Activated naive CD8-positive, alpha-beta T cell treated with anti-CD3 and anti-CD28 coated beads, Interleukin-2, amount 50 U/mL, for 16 hours (primary cell): ENCODE measurements around the gene GGT5.
"Not testable (repeated sequence)": the region's sequence is repeated elsewhere in the genome, so short reads cannot be mapped to it uniquely, and the experiment has no call there.

Experiments
- DNase-seq: peaks from one replicate; pipeline ENCODE4 v3.0.0-alpha.2; 2020; ENCODE audit warnings: low read depth, low spot score

GGT5 gene, protein sequence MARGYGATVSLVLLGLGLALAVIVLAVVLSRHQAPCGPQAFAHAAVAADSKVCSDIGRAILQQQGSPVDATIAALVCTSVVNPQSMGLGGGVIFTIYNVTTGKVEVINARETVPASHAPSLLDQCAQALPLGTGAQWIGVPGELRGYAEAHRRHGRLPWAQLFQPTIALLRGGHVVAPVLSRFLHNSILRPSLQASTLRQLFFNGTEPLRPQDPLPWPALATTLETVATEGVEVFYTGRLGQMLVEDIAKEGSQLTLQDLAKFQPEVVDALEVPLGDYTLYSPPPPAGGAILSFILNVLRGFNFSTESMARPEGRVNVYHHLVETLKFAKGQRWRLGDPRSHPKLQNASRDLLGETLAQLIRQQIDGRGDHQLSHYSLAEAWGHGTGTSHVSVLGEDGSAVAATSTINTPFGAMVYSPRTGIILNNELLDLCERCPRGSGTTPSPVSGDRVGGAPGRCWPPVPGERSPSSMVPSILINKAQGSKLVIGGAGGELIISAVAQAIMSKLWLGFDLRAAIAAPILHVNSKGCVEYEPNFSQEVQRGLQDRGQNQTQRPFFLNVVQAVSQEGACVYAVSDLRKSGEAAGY

GRCh38 chr22:24245030-24245431, at the start of gene GGT5:
Gene GGT5 (minus strand): TSS chr22:24245082. CDS start chr22:24244725, 357 bp downstream.
- not testable (repeated sequence) for DNase-seq

DNA sequence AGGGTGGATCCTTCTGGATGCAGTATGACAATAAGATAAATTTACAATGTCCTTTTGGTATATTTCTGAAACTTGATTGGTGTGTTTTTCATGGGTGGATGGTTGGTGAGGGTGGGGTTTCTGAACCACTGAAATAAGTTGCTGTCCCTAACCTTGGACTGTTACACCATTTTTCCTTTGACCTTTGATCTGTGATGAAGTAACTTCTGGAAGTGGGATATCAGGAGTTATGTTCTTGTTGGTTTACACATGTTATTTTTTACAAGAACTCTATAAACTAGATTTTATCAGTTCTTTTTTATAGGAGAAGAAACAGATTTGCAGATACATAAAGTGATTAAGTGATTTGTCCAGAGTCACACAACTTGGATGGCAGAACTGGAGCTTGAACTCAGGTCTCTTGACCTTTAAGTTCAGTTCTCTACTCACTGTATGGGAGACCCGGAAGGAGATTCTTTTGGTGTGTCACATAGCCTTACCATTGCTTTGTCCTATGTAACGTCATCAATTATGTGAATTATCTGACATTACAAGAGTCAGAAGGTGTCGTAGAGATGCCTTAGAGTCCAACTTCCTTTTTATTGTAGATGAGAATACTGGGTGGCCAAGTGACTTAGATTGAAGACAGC, 47.4 kb upstream of the GGT5 start:
- DNase-seq = not testable (repeated sequence)

- no peak for DNase-seq
Observed at GRCh38 chr22:24291515-24292201, 46.8 kb upstream of the GGT5 start.

- no peak for DNase-seq
Observed at GRCh38 chr22:24290459-24290858, 45.6 kb upstream of the GGT5 start.

GRCh38 chr22:24289741-24290163, 44.9 kb upstream of the GGT5 start:
- DNase-seq = no peak

- DNase-seq = no peak
Observed at GRCh38 chr22:24289114-24289513, 44.2 kb upstream of the GGT5 start.

DNA sequence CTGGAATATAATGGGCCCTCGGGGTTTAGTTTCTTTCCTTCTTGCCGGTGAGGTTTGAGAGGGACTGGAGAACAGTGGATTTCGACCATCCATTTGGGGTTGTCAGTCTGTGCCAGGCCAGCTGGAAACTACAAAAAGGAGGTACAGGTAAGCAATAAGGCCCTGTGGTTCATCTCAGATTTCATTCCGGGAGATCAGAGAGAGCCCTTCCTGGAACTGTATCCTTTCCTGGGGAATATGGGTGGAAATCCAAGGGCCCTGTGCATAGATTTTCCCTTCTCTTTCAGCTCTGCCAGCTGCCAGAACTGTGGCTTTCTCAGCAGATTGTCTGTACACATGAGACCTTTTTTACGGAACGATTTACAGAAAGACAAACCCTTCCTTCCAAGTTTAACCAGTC, 42.9 kb upstream of the GGT5 start:
- not testable (repeated sequence) for DNase-seq

DNA sequence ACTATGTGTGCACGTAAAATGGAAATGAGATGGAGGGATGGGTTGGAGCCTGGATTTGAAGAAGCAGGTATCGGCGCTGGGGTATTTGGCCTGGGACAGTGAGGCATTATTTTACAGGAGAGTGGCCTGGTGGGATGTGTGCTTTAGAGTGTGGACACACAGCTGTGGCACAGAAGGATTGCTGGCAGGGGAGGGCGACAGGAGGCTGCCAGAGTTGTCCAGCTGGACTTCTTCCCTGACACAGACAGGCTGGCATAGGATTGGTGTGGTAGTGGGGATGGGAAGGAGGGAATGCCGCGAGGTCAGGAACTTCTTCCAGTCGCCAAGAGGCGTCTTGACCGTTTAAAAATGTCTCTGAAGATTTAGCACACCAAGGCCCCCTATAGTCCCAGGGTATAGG, 42.3 kb upstream of the GGT5 start:
- DNase-seq = not testable (repeated sequence)

- no peak for DNase-seq
Observed at GRCh38 chr22:24285245-24285644, 40.4 kb upstream of the GGT5 start.

DNA sequence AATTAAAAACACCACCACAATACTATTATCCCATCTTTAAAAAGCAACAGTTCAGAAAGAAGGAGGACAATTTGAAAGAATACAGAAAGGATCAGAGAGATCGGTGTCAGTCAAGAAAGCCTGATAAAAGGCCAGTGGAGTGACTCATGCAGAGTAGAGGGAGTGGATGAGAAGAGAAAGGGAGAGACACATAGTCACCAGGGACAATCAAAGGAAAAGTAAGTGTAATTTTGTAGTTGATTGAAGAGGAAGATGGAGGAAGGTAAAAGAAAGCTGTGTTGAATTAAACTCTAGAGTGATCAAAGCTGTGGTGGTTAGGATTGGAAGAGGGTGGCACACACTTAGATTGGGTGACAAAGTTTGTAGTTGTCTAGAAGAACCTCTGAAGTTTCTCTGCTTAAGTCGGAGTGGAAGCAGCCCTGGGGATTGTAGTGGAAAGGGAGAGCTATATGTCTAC, 39.9 kb upstream of the GGT5 start:
- DNase-seq = no peak

DNA sequence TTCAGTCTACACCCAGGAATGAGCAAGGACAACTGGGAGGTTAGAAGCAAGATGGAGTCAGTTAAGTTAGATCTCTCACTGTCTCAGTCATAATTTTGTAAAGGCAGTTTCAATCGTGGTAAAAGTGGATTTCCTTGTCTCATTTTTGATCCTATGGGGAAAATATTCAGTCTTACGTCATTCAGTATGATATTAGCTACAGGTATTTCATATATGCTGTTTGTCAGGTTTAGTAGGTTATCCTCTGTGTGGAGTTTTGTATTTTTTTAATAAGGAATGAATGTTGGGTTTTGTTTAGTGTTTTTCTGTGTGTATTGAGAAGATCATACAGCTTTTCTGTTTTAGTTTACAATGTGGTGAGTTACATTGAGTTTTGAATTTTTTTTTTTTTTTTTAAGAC, 37.5 kb upstream of the GGT5 start:
- no peak for DNase-seq

DNA sequence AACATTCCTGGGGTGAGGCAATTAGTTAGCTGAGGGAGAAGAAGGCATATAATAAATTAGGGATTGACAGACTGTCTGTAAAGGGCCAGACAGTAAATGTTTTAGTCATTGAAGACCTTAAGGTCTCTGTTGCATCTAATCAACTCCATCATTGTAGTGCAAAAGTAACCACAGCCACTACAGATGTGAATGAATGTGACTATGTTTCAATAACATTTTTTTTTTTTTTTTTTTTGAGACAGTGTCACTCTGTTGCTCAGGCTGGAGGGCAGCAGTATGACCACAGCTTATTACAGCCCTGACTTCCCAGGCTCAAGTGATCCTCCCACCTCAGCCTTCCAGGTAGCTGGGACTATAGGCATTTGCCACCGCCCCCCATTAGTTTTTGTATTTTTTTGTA, 35.5 kb upstream of the GGT5 start:
- not testable (repeated sequence) for DNase-seq

DNA sequence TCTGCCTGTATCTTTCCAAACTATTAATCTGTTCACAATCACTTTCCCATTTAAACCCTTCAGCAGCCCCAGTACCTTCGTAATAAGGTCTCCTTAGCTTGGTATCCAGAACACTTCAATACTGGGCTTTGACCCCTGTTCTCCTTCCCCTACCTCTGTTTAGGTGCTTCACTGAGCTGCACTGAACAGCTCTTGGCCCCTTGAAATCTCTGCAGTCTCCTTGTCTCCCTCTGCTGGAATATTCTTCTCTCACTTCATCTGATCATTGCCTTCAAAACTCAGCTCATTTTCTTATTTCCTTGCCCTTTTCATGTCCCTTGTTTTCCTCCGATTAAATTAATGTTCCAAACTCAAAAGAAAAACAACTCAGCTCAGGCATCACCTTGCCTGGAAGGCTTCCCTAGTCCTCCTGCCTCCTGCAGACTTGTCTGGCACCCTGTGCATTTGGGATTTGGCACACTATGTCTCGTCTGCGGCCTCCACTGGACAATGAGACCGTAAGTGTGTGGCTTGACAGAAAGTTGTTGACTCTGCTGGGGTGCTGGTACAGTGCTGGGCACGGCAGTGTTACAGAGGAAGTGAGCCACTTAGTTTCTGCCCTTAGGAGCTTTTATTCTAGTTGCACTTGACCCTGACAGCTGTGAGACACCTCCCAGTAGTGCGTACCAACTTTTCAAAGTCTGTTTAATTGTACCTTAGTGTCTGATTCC, 30.0 kb upstream of the GGT5 start:
- DNase-seq = not testable (repeated sequence)

- not testable (repeated sequence) for DNase-seq
Observed at GRCh38 chr22:24273906-24274305, 29.0 kb upstream of the GGT5 start.

DNA sequence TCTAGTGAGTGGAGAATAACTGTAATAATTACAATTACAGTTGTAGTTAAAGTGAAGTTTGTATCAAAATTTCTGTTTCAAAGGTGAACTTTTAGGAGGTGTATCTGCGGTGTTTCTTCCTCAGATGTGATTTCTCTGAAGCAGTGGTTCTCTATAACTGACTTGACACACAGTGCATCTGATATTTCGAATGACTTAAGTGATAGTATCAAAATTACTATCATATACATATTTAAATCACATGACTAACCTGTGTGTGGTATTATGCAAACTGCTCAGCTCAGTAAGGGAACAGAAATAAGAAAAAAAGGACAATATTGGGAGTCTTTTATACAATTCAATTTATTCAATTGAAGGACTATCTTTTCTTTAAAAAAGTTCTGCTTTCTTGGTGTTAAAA, 28.1 kb upstream of the GGT5 start:
- not testable (repeated sequence) for DNase-seq

DNA sequence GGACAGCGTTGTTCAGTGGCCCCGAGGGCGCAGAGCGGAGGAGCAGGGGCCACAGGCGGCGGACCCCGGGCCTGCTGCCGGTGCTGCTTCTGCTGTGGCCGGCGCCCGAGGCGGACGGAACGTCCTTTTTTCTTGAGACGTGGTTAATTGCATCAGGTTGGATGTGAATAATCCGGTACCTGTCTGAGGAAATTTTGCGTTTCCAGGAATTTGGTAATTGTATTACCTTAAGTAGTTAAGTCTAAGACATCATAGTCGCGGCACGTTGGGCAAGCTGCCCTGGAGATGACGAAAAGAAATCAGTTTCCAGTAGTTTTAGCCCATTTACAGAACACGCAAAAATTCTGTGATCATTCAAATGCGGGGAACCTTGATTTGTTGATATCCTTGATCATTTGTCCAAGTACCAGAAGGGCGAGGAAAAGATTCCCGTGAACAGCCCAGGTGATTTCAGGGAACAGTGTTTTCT, 26.5 kb upstream of the GGT5 start:
- DNase-seq = no peak

DNA sequence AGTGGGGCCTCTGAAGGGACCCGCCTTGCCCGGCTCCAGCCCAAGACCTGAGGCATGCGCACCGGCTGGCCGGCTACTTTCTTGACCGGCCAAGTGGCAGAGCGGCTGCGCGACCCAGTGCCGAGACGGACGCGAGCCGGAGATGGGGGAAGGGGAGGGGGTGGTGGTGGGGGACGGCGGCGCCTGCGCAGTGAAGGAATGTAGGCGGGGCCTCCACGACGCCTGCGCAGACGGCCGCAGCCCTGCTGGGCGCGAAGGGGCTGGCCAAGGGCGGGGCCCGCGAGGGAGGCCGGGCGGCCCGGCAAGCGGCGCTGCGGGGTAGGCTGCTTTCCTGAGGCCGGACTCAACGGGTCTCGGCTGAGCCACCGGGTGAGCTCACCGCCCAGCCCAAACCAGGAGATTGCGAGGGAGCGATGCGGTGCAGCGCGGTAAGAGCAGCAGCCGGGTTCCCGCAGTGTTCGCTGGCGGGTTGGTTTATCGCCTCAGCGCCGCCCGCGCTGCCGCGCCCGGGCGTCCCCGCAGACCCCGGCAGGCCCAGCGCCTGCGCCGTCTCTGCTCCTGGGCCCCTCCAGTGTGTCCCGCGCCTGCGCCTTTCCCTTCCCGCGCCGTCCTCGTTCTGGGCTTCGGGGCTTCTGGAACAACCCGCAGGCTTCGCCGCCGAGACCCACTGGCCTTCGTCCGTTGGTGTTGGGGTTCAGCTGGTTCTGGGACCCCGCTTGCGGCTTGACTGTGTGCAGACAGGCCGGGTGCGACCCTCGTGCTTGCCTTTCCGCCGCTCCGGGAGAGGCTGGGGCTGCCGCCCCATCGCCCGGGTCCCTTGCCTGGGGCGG, 25.9 kb upstream of the GGT5 start, which contains the start of gene SPECC1L:
TSS of gene SPECC1L (plus strand) at position 276 of the 830 bp plus-strand sequence. CDS start 31,401 bp downstream, outside the sequence.
- peak; percentile 70 for DNase-seq

DNA sequence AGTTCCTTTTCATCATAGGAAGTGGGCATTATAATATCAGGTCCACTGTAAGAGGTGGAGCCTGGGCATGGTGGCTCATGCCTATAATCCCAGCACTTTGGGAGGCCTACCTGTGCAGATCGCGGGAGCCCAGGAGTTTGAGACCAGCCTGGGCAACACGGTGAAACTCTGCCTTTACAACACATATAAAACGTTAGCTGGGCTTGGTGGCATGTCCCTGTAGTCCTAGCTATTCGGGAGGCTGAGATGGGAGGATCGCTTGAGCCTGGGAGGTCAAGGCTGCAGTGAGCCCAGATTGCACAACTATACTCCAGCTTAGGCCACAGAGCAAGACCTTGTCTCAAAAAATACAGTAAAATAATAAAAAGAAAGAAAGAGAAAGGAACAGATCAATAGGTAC, 21.6 kb upstream of the GGT5 start:
- DNase-seq = not testable (repeated sequence)

- DNase-seq = no peak
Observed at GRCh38 chr22:24265734-24266133, 20.9 kb upstream of the GGT5 start.

DNA sequence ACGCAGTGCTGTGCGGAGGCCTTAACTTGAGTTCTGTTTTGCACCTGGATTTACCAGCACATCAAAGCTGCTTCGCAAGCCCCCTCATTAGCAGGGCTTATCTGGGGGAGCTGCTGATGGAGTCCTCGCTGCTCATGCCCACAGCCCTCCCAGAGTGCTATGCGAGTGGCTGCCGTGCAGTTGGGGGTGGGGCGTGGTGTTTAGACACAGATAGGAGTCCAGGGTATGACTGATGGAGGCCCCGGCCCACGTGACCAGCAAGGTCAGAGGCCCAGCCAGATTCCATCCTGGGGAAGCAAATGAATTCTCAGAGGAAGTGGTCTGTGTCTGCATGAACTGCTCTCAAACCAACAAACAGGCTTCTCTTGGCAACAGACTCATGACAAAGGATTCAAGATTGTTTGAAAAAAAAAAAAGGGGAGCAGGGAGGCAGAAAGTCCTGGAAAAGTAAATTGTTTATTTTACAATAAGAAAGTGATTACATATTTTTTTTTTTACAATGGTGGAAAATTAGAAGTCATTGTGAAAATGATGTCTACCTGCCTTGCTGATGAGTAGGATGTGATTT, 19.5 kb upstream of the GGT5 start:
- not testable (repeated sequence) for DNase-seq
